NCI-H82 treated with DMSO at 0.1 percent for 48 hours (cell line): Measurements from ENCODE around the gene TSHZ3.

ENCODE experiments used
- DNase-seq: peaks from one replicate; lab custom pipeline; 2025; ENCODE audit not compliant: unreplicated experiment; lab: John Stamatoyannopoulos, UW

TSHZ3 gene

GRCh38 chr19:31268751-31269383 lies 80.4 kb downstream of the TSHZ3 start:
- DNase-seq = no peak

GRCh38 chr19:31266731-31267130 lies 82.5 kb downstream of the TSHZ3 start:
- no peak for DNase-seq

GRCh38 chr19:31266196-31266595 lies 83.0 kb downstream of the TSHZ3 start:
- no peak for DNase-seq

GRCh38 chr19:31264041-31264778 lies 85.0 kb downstream of the TSHZ3 start:
- DNase-seq = no peak

GRCh38 chr19:31263328-31263727 lies 85.9 kb downstream of the TSHZ3 start:
- DNase-seq = no peak

- DNase-seq = no peak
These were observed 86.5 kb downstream of the TSHZ3 start for GRCh38 chr19:31262725-31263191.

- no peak for DNase-seq
These were observed 87.5 kb downstream of the TSHZ3 start for GRCh38 chr19:31261603-31262212.

- DNase-seq = no peak
These were observed 88.1 kb downstream of the TSHZ3 start for GRCh38 chr19:31261019-31261602.

- DNase-seq = no peak
These were observed 88.9 kb downstream of the TSHZ3 start for GRCh38 chr19:31260171-31260933.

GRCh38 chr19:31258211-31259052 lies 90.8 kb downstream of the TSHZ3 start:
- no peak for DNase-seq

GRCh38 chr19:31257426-31258130 lies 91.7 kb downstream of the TSHZ3 start:
- DNase-seq = no peak

- DNase-seq = no peak
These were observed 92.2 kb downstream of the TSHZ3 start for GRCh38 chr19:31257025-31257424.

- no peak for DNase-seq
These were observed 92.7 kb downstream of the TSHZ3 start for GRCh38 chr19:31256593-31256960.

GRCh38 chr19:31255831-31256592 lies 93.2 kb downstream of the TSHZ3 start:
- DNase-seq = no peak

GRCh38 chr19:31255174-31255799 lies 93.9 kb downstream of the TSHZ3 start:
- no peak for DNase-seq

GRCh38 chr19:31254611-31255010 lies 94.6 kb downstream of the TSHZ3 start:
- DNase-seq = no peak

- no peak for DNase-seq
These were observed 95.1 kb downstream of the TSHZ3 start for GRCh38 chr19:31254180-31254551.

GRCh38 chr19:31253526-31254179 lies 95.6 kb downstream of the TSHZ3 start:
- DNase-seq = no peak
